Suprapubic skin (tissue), 3 donors: ENCODE results near the gene HMCN1.

Experiments used
- POLR2A ChIP-seq, 2 donors: fragments of 450-650 bp; IDR thresholded peaks; one replicate each; pipeline ENCODE4 v1.6.1; 2017; ENCODE audit warnings: antibody characterized with exemption in 2 of 2, mild to moderate bottlenecking in 2 of 2, moderate library complexity in 2 of 2
- TF ChIP-seq, protein P1 (sequence below), 2 donors: fragments of 200-600 bp in 1 of 2; fragments of 450-650 bp in 1 of 2; sonication (generic) in 1 of 2; IDR thresholded peaks; one replicate each; pipeline ENCODE4 v1.5.1; 2016 to 2019; ENCODE audit warnings: antibody characterized with exemption in 2 of 2, mild to moderate bottlenecking in 1 of 2, moderate library complexity in 1 of 2

DNA sequence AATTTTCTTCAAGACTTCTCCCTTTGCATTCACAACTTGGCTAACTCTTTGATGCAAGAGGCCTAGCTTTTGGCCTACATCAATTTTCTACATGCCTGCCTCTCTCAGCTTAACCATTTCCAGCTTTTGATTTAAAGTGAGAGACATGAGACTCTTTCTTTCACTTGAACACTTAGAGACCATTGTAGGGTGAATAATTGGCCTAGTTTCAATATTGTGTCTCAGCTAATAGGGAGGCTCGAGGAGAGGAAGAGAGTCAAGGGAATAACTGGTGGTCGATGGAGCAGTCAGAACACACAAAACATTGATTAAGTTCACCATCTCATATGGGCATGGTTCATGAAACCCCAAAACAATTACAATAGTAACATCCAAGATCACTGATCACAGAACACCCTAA lies 415.4 kb downstream of the HMCN1 start:
- TF ChIP-seq POLR2A (IDR thresholded peaks at IDR 0.05) = no peak
- TF ChIP-seq, protein P1, sequence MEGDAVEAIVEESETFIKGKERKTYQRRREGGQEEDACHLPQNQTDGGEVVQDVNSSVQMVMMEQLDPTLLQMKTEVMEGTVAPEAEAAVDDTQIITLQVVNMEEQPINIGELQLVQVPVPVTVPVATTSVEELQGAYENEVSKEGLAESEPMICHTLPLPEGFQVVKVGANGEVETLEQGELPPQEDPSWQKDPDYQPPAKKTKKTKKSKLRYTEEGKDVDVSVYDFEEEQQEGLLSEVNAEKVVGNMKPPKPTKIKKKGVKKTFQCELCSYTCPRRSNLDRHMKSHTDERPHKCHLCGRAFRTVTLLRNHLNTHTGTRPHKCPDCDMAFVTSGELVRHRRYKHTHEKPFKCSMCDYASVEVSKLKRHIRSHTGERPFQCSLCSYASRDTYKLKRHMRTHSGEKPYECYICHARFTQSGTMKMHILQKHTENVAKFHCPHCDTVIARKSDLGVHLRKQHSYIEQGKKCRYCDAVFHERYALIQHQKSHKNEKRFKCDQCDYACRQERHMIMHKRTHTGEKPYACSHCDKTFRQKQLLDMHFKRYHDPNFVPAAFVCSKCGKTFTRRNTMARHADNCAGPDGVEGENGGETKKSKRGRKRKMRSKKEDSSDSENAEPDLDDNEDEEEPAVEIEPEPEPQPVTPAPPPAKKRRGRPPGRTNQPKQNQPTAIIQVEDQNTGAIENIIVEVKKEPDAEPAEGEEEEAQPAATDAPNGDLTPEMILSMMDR (IDR thresholded peaks at IDR 0.05) = no peak
